ENCODE measurements around the gene KHK. TPM values are rescaled to one million over a fixed set of nuclear protein-coding genes. Genes with fewer than 3 reads are reported as not detected.

KHK gene
- total and polyA plus RNA-seq, 2 donors from 2014 or later: 18.7 to 538 TPM

DNA sequence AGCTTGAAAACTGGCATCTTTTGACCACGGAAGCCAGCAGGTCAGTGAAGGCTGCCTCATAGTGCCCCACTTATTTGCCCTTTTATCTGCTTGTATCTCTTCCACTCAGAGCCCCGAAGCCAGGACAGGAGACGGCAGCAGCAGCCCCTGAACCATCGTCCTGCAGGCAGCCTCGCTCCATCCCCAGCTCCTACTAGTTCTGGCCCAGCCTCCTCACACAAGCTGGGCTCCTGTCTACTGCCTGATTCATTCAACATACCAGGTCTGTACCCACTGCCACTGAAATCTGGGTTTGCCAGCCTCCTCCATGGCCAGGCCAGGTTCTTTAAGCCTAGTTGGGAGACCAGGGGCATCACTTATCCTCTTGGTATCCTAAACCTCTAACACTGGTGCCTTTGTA, 19.2 kb upstream of the KHK start:
- DNase-seq (no peak), FAIRE-seq (no peak)
- no peak overlapping the region for H3K9ac ChIP-seq (ENCODE audit: low read length in 3 of 3)
- H3K4me1 ChIP-seq (ENCODE audit: control insufficient read depth in 2 of 3, insufficient read depth in 2 of 3, low read depth in 1 of 3, low read length in 3 of 3): peaks cover 0 to 21% (median 14%) of the 10 kb centered on the region in 3 donors
- no peak overlapping the region for H3K27ac ChIP-seq (ENCODE audit: low read depth in 2 of 2, low read length in 2 of 2)
- no peak overlapping the region for H3K4me3 ChIP-seq (ENCODE audit: low read length in 3 of 3)
- TF ChIP-seq, protein P1, sequence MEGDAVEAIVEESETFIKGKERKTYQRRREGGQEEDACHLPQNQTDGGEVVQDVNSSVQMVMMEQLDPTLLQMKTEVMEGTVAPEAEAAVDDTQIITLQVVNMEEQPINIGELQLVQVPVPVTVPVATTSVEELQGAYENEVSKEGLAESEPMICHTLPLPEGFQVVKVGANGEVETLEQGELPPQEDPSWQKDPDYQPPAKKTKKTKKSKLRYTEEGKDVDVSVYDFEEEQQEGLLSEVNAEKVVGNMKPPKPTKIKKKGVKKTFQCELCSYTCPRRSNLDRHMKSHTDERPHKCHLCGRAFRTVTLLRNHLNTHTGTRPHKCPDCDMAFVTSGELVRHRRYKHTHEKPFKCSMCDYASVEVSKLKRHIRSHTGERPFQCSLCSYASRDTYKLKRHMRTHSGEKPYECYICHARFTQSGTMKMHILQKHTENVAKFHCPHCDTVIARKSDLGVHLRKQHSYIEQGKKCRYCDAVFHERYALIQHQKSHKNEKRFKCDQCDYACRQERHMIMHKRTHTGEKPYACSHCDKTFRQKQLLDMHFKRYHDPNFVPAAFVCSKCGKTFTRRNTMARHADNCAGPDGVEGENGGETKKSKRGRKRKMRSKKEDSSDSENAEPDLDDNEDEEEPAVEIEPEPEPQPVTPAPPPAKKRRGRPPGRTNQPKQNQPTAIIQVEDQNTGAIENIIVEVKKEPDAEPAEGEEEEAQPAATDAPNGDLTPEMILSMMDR (IDR thresholded peaks at IDR 0.05; ENCODE audit: borderline replicate concordance, extremely low read depth, insufficient read depth): no peak
- peaks cover 0 to 20% (median 8%) of the 10 kb centered on the region in 3 donors for H3K36me3 ChIP-seq (ENCODE audit: control insufficient read depth in 2 of 3, insufficient read depth in 3 of 3, low read length in 3 of 3)
- H3K9me3 ChIP-seq (ENCODE audit: control insufficient read depth in 2 of 3, insufficient read depth in 1 of 3, low read length in 3 of 3): no peaks in the 10 kb centered on the region
- intact Hi-C loops (cut with DNase I): no loop called here
- no peaks in the 10 kb centered on the region for H3K27me3 ChIP-seq (ENCODE audit: control insufficient read depth, insufficient read depth, low read length)

DNA sequence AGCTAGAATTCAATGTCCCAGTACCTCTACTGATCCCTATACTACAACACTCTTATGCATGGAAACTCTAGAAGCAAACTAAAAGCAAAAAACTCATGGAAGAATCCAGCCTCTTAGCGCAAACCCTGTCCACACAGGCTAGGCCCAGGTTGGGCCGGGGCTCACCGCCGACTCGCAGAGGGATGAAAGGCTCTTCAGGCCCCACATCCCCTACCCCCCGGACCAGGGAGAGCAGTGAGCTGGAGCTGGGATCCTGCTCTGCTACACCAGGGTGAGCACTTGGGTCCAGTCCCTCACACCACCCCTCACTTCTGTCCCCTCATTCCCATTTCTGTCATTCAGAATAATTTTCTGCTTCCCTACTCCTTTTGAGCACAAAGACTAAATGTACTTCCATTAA, 17.1 kb upstream of the KHK start:
- no peak for DNase-seq
- TF ChIP-seq, protein P1 (IDR thresholded peaks at IDR 0.05; ENCODE audit: borderline replicate concordance, extremely low read depth, insufficient read depth): no peak
- Histone ChIP-seq H3K9me3 (ENCODE audit: control insufficient read depth in 2 of 3, insufficient read depth in 1 of 3, low read length in 3 of 3) (no peaks in the 10 kb centered on the region), H3K27me3 (ENCODE audit: control insufficient read depth, insufficient read depth, low read length) (no peaks in the 10 kb centered on the region), H3K9ac (ENCODE audit: low read length in 3 of 3) (no peak overlapping the region), H3K4me3 (ENCODE audit: low read length in 3 of 3) (no peak overlapping the region), H3K36me3 (ENCODE audit: control insufficient read depth in 2 of 3, insufficient read depth in 3 of 3, low read length in 3 of 3) (peaks cover 0 to 20% (median 8%) of the 10 kb centered on the region in 3 donors), H3K4me1 (ENCODE audit: control insufficient read depth in 2 of 3, insufficient read depth in 2 of 3, low read depth in 1 of 3, low read length in 3 of 3) (peaks cover 0 to 22% (median 14%) of the 10 kb centered on the region in 3 donors), H3K27ac (ENCODE audit: low read depth in 2 of 2, low read length in 2 of 2) (no peak overlapping the region)
- intact Hi-C loops (cut with DNase I): no loop called here
- no peak for FAIRE-seq

DNA sequence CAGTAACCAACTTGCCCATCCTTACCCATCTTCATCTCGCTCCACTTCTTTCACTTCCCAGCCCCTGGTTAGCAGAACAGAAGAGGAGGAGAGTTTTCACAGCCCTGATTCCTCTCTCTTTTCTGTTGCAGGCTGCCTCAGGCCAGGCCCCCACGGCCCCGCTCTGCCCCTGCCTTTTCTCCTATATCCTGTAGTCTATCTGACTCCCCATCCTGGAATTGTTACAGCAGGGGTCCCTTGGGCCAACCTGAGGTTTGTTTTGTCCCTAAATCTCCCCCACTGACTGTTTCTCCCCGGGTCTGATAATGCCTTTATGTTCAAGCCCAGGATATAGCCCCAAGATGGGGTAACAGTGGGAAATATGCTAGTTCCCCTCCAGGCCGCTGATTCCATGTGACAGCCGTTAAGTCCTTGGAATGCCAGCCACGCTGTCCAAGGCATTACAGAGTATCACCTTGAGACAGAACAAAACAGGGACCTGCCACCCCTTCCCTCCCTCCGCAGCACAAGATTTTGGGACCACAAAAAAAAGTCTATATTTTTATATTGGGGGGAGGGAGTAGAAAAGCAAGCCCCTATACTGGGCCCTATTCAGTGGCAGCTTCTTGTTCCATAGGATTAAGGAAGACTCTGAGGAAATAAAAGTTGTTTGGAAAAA, 16.5 kb upstream of the KHK start:
- TF ChIP-seq, protein P1 (IDR thresholded peaks at IDR 0.05; ENCODE audit: borderline replicate concordance, extremely low read depth, insufficient read depth): no peak
- peak overlapping the region in 2 of 3 donors; percentile 64 to 78 for H3K9ac ChIP-seq (ENCODE audit: low read length in 3 of 3)

More for the DNA sequence above, 16.5 kb upstream of the KHK start:
- Histone ChIP-seq H3K27ac (ENCODE audit: low read depth in 2 of 2, low read length in 2 of 2) (no peak overlapping the region), H3K27me3 (ENCODE audit: control insufficient read depth, insufficient read depth, low read length) (no peaks in the 10 kb centered on the region), H3K4me1 (ENCODE audit: control insufficient read depth in 2 of 3, insufficient read depth in 2 of 3, low read depth in 1 of 3, low read length in 3 of 3) (peaks cover 4 to 26% (median 14%) of the 10 kb centered on the region in 3 donors), H3K9me3 (ENCODE audit: control insufficient read depth in 2 of 3, insufficient read depth in 1 of 3, low read length in 3 of 3) (no peaks in the 10 kb centered on the region), H3K36me3 (ENCODE audit: control insufficient read depth in 2 of 3, insufficient read depth in 3 of 3, low read length in 3 of 3) (peaks cover 0 to 20% (median 8%) of the 10 kb centered on the region in 3 donors), H3K4me3 (ENCODE audit: low read length in 3 of 3) (peak overlapping the region in 2 of 3 donors; percentile 78 to 80)
- intact Hi-C loops (cut with DNase I): no loop called here
- DNase-seq: no peak
- no peak for FAIRE-seq
